Stimulated activated CD8-positive, alpha-beta memory T cell treated with anti-CD3 and anti-CD28 coated beads, Interleukin-7, amount 100 ng/mL, for 48 hours (primary cell): ENCODE data around the gene MOB3C.
"Not testable (repeated sequence)": the region's sequence is repeated elsewhere in the genome, so short reads cannot be mapped to it uniquely, and the experiment has no call there.

ENCODE experiments used
- DNase-seq, 2 donors: peaks; one replicate each; pipeline ENCODE4 v3.0.0-alpha.2; 2020; ENCODE audit warnings: low read depth in 1 of 2; ENCODE audit errors: extremely low read depth in 1 of 2

MOB3C gene

GRCh38 chr1:46616277-46617107 lies at the start of gene MOB3C:
Gene MOB3C (minus strand): TSS chr1:46616811. CDS start chr1:46613321, 3,490 bp downstream.
- peak; percentile 36 to 57 for DNase-seq

GRCh38 chr1:46665983-46666382 lies 49.4 kb upstream of the MOB3C start:
- no peak for DNase-seq

- DNase-seq = not testable (repeated sequence)
Observed at GRCh38 chr1:46662919-46663318, 46.3 kb upstream of the MOB3C start.

GRCh38 chr1:46660116-46660515 lies 43.5 kb upstream of the MOB3C start:
- DNase-seq = not testable (repeated sequence)

- no peak for DNase-seq
Observed at GRCh38 chr1:46659307-46659870, 42.8 kb upstream of the MOB3C start.

- DNase-seq = no peak
Observed at GRCh38 chr1:46657775-46658174, 41.2 kb upstream of the MOB3C start.

GRCh38 chr1:46656643-46657042 lies 40.0 kb upstream of the MOB3C start:
- DNase-seq = no peak

- no peak for DNase-seq
Observed at GRCh38 chr1:46655848-46656247, 39.2 kb upstream of the MOB3C start.

- DNase-seq = not testable (repeated sequence)
Observed at GRCh38 chr1:46654698-46655097, 38.1 kb upstream of the MOB3C start.

- DNase-seq = no peak
Observed at GRCh38 chr1:46654012-46654411, 37.4 kb upstream of the MOB3C start.

GRCh38 chr1:46653405-46653958 lies 36.9 kb upstream of the MOB3C start:
- DNase-seq = no peak

- DNase-seq = no peak
Observed at GRCh38 chr1:46652321-46653100, 35.9 kb upstream of the MOB3C start.

- DNase-seq = not testable (repeated sequence)
Observed at GRCh38 chr1:46651152-46651551, 34.5 kb upstream of the MOB3C start.

- no peak for DNase-seq
Observed at GRCh38 chr1:46650491-46650890, 33.9 kb upstream of the MOB3C start.

GRCh38 chr1:46649764-46650163 lies 33.2 kb upstream of the MOB3C start:
- no peak for DNase-seq

GRCh38 chr1:46647611-46648010 lies 31.0 kb upstream of the MOB3C start:
- DNase-seq = no peak

GRCh38 chr1:46646844-46647243 lies 30.2 kb upstream of the MOB3C start:
- no peak for DNase-seq

GRCh38 chr1:46646331-46646730 lies 29.7 kb upstream of the MOB3C start:
- DNase-seq = no peak

GRCh38 chr1:46645815-46646214 lies 29.2 kb upstream of the MOB3C start:
- no peak for DNase-seq

GRCh38 chr1:46643368-46643775 lies 26.8 kb upstream of the MOB3C start:
- DNase-seq = no peak

- no peak for DNase-seq
Observed at GRCh38 chr1:46642115-46642680, 25.6 kb upstream of the MOB3C start.
